Left cardiac atrium (tissue), 4 donors: ENCODE data around the gene LEKR1. TPM values are rescaled to one million over a fixed set of nuclear protein-coding genes. Genes with fewer than 3 reads are reported as not detected.
A peak's percentile ranks its signal among the peaks of the same experiment; 100 is the strongest.

Experiments used
- ATAC-seq, 2 donors: fragments of 200-7000 bp; cut with Tn5 transposase; one replicate each; pipeline ENCODE4 v1.9.1; 2020; ENCODE audit warnings: mild to moderate bottlenecking in 2 of 2, moderate library complexity in 2 of 2
- DNase-seq: peaks from one replicate; pipeline ENCODE4 v3.0.0-alpha.2; 2020
- intact Hi-C, 2 donors: fragments of 100-400 bp; cut with DNase I; formaldehyde crosslinking; loops; one replicate each; pipeline versions ENCODE4 v1.14.1 to v1.15.1; 2022 to 2023
- total RNA-seq, 2 donors: library from RNA; stranded (reverse); fragmentation: NEBNext Ultra II Directional; extraction: Animal tissue kit (Norgen Biotek cat#: 25700); gene quantifications; one replicate each; pipeline ENCODE4 v1.2.1, GENCODE V29; 2021
- donor health status: DM: no; HTN: yes; CAD: no.
- donor health status: DM: no; HTN: yes; CAD: no; lungs with severe emphysema.
- donor health status: DM: yes; HTN: yes; CAD: no.
- donor health status: Dilated cardiomyopathy.

Gene LEKR1
- total RNA-seq, 2 donors from 2014 or later = 0.65 to 2.3 TPM

DNA sequence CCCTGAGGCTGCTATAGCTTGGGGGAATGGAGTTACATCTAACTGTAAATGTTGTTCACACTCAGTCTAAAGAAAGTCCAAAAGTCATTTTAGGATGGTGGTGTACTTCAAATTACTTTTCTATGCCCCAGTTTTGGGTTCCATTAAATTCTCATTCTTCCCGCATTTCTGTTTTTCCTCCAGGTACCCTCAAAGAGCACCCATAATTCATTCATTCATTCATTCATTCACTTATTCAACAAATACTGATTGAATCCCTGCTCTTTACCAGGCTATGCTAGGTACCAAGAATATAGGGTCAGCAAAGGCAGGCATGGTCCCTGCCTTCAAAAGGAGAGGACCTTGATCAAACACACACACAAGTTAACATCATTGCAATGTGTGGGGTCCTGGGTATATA, 257.7 kb downstream of the LEKR1 start:
- ATAC-seq (no peak), DNase-seq (no peak)
- intact Hi-C loops = loop anchor here (2.0 to 5.0 kb wide), 4 partner anchors 267 to 932 kb away; partner anchors contain the start of gene TIPARP (in 1 of the 2)

DNA sequence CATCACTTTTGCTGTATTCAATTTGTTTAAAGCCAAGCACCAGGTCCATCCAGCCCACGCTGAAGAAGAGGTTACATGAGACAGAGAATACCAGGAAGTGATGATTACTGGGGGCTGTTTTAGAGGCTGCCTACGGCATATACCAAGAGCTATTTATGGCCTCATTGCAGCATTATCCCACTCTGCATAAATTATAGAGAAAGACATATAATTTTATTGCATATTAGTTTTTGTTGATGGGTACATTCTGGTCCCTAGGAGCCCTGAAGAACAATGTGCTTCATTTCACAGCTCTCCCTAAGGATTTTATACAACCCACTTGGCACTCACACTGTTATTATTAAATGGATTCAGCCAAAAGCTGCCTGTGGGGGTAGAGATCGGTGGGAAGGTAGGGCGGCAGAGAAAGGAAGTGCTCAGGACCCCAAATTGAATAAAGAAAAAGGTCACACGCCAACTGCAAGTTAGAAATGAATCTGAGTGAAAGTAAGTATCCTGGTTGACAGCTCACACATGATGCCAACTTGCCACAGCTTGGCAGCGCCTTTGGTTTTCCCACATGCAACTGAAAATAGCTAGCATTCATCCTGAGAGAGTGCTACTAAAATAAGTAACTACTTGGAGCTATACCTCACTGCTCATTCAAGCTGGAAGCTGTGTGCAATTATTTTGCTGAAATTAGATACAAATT, 260.1 kb downstream of the LEKR1 start:
- DNase-seq (peak; percentile 64), ATAC-seq (no peak)
- intact Hi-C loops = loop anchor here (5.0 kb wide), 2 partner anchors 46 to 539 kb away; no protein-coding TSS in a partner anchor

GRCh38 chr3:157086775-157087174, 260.6 kb downstream of the LEKR1 start:
- intact Hi-C loops = loop anchor here (5.0 kb wide), 2 partner anchors 46 to 539 kb away; no protein-coding TSS in a partner anchor
- ATAC-seq (no peak), DNase-seq (no peak)

DNA sequence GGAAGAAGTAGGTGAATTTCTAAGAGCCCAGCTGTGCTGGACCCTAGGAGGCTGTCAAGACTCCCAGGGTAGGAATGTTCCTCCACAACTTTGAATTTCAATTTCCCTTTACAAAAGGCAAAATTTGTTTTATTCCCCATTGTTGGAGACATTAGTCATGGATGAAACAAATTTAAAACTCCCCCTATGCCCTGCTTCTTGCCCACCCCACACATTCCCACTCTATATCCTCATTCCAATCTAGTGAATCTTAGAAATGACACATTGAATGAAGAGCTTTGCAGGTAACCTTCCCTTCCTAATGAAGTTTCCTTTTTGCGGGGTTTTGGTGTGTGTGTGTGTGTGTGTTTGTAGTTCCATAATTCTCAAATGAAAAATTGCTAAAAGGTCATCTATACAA, 261.2 kb downstream of the LEKR1 start:
- ATAC-seq = no peak
- intact Hi-C loops = loop anchor here (5.0 kb wide), 2 partner anchors 45 to 540 kb away; no protein-coding TSS in a partner anchor
- no peak for DNase-seq

GRCh38 chr3:157087780-157088600, 261.8 kb downstream of the LEKR1 start:
- intact Hi-C loops = loop anchor here (5.0 kb wide), 2 partner anchors 44 to 541 kb away; no protein-coding TSS in a partner anchor
- ATAC-seq (no peak), DNase-seq (no peak)

DNA sequence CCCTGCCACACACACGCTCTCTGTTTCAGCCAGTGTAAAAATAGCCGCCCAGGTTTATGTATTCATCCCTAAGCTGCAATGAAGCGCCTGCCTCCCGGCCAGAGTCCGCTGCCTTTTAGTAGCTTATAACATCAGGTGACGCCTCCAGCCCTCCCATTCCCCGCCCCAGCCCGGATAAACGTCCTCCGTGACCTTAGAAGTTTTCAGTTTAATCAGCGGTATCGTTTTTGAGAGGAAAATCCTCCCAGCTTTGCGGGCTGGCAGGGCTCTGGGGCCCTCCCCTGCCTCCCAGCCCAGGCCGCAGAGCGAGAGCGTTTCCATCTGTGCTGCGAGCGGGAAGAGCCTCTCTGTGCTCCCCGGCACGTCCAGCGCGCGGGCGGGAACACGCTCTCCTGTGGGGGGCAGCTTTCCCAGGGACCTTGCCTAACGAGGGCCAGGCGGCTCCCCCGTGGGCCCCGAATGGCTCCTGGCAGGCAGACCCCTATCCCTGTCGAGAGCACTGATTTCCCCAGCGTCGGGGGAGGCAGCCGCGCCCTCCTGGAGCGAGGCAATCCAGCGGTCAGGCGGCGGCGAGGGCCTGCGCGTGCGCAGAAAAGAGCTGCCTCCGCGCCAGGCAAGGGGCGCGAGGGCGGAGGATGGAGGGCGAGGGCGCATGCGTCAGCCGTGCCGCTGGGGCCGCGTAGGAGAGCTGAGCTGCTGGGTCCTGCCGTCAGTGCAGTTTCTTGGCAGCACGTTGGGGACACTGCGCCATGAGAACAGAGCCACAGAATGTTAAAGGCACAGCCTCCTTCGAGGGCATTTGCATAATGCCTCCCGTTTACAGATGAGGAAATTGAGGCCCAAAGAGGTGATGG, 262.7 kb downstream of the LEKR1 start:
- intact Hi-C loops = loop anchor here (5.0 kb wide), 2 partner anchors 43 to 542 kb away; no protein-coding TSS in a partner anchor
- DNase-seq (peak; percentile 96), ATAC-seq (peak; percentile 87 to 88)

DNA sequence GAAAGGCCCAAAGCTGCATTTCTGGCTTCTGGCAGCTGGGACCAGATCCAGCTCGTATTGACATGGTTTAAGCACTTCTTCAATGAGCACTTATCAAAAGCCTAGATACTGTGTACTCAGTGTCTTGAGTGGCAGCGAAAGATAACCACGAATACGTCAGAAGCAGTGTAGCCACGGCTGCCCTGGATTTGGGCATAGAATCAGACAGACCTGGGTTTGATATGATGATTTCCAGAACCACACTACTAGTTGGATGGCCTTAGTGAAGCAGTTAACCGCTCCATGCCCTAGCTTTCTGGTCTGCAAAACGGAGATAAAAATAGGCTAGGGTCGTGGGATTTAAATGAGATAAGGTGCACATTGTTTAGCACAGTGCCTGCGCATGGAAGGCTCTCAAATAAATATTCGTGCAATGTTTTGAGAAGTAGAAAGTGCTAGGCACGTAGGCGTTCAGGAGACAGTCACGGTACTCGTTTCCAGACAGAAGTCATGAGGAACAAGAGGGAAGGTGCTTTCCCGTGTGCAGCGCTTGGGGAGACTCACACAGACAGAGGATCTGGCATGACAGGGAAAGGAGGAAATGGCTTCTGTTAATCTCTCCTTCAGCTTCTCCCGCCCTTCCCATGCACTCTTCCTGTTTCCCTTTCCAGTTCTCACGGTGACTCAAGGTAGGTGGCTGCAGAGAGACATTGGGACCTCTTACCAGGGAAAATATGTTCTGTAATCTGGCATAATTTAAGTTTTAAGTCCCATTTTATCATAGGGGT, 263.5 kb downstream of the LEKR1 start:
- intact Hi-C loops = loop anchor here (5.0 kb wide), 2 partner anchors 43 to 542 kb away; no protein-coding TSS in a partner anchor
- ATAC-seq = peak; percentile 50 to 71
- peak; percentile 41 for DNase-seq

DNA sequence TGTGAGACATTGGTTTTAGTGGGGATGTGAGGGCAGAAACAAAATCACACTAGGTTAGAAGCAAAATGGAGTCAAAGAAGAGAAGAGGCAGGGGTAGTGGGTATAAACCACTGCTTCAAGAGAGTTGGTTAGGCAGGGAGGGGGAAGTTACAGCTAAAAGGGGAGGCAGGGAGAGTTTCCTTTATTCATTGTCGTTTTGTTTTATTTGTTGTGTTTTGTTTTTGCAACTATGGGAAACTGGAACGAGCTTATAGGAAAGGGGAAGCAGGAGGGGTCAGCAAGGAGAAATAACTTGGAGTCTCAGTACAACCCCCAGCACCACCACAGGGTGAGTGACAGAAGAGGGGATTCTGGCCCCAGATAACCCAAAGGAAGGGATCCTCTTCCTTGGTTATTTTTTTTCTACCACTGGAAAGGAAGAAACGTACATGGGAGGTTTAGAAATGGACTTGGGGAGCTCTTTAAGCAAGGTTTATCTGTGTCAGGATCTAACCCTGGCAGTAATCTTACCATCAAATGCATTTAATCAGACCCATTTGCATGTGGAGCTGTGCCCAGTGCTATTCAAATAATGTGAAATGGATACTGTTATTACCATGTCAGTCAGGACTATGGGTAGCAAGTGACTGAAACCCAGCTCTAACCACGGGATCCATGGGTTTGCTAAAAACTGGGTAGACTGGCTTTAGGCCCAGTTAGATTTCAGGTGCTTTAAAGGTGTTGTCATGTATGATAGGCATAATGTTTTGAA, 265.1 kb downstream of the LEKR1 start:
- no peak for ATAC-seq
- intact Hi-C loops = no loop called here
- DNase-seq = no peak

DNA sequence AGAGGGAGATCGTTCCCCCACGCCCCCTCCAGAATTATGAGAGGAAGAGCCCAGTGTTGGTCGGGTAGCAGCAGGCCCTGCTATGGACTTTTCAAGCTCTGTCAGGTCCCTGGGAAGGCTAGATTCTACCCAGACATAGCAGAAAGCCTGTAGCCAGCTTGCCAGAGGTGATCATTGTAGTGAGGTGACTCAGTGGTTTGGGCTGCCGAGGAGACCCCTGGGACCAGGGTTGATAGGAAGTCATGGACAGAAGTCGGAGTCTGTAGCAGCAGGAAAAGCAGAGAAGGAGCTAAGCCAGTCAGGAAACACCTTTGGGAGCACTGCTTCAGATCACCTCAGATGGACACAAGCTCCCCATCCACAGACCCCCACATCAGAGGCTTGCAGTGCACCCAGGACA, 266.1 kb downstream of the LEKR1 start:
- intact Hi-C loops = loop anchor here in 1 of 2 donors (2.0 kb wide), 1 partner anchor 37 kb away; no protein-coding TSS in a partner anchor
- ATAC-seq (no peak), DNase-seq (no peak)

GRCh38 chr3:157093096-157093495, 266.9 kb downstream of the LEKR1 start:
- intact Hi-C loops = loop anchor here in 1 of 2 donors (2.0 kb wide), 1 partner anchor 36 kb away; no protein-coding TSS in a partner anchor
- DNase-seq (no peak), ATAC-seq (no peak)

DNA sequence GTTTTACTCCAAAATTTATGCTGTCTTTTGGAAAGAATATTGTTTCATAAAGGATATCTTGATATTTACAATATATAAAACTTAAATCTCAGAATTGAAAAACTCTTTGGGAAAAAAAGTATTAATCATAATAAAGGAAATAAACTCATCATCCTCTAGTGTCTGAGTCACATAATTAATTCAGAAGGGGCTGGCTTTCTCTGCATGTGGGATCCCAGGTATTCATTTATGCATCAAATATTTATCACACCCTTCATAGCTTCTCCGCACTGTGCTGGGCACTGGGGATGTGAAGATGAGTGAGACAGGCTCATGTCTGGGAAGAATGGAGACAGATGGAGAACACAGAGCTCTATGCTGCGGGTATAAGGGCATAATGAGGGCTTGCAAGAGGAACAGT, 268.1 kb downstream of the LEKR1 start:
- intact Hi-C loops = no loop called here
- DNase-seq = no peak
- no peak for ATAC-seq

DNA sequence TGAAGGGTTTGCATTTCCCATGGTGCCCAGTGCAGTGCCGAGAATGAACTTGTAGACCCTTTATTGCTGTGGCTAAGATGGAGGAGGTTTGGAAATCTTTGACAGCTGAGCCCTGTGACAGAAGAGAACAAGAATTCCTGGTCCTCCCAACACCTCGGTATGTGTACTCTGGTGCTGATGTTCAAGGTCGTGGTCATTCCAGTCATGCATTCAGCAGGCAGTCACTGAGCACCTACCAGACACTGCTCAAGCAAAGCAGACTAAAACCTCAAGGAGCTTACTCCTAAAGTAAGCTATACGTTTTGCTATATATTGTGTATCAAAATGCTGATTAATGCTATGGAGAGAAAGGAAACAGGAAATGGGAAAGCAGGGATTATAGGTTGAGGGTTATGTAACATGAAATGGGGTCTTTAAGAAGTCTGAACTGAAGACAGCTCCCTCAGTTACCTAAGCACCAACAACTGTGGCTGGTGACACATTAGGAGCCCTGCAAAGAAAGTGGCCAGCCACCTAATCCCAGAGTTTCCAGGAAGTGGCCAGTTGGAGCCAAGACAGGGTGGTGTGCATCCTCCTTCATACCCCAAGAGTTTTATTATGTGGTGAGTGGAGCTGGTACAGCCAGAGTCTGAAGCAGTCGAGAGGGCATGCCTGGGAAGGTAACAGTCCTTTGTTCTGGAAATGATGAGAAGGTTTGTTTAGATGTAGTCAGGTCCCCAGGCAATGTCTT, 268.8 kb downstream of the LEKR1 start:
- ATAC-seq (peak; percentile 21 to 28), DNase-seq (no peak)
- intact Hi-C loops = no loop called here

Other genes with a start within 250 kb of the LEKR1 start
- 10 to 100 TPM; 34.1 to 37.2 TPM for gene TIPARP, start 151.8 kb upstream of the LEKR1 start, total RNA-seq